ELF-1 (cell line): Measurements from ENCODE around the gene DCTN3.

Experiments
- DNase-seq: peaks from one replicate; pipeline ENCODE4 v3.0.0-alpha.2; 2016; ENCODE audit warnings: low read depth, low spot score

The DCTN3 gene

DNA sequence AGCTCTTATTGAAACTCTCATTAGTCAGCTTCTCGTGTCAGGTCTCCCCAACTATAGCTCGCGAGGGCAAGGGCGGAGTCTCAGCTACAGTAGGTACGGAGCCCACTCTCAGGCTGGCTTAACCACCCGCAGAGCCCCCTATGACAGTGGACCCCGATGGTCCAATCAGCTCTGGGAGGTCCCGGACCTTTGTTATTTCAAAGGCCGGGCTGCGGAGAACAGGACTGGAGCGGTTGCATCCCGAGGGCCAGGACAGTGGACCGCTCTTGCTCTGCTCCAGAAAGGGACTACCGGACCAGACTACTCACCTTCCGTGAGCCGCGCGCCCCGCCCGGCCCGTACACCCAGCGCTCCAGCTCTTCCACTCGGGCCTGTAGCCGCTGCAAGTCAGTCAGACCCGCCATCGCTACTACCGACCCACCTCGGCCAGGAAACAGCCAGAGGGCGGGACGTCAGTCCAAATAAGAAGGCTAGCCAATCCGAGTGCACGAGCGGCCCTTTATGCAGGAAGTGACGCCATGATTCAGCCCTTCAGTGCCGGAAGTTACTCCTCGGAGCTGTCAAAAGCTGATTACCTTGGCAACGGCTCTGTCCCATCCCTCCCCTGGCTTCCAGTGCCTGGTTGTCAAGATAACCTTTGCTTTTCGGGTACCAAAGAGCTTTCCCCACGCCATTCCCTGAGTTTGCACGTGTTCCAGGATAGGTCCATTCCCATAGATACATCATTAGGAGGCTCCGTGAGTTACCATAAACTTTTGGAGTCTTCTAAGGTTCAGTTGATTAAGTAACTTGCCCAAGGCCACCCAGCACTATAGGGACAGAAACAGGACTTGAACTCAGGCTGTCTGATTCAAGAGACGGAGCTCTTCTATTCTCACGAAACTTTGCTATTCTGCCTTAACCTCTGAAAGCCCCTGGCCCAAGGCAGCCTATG lies at the start of gene DCTN3:
Gene DCTN3 (minus strand): TSS at position 435 of the 934 bp plus-strand sequence. CDS start 31 bp downstream, at position 404.
- peak; percentile 95 for DNase-seq

- DNase-seq: peak; percentile 93
Observed at GRCh38 chr9:34665381-34666250, 45.3 kb upstream of the DCTN3 start.

DNA sequence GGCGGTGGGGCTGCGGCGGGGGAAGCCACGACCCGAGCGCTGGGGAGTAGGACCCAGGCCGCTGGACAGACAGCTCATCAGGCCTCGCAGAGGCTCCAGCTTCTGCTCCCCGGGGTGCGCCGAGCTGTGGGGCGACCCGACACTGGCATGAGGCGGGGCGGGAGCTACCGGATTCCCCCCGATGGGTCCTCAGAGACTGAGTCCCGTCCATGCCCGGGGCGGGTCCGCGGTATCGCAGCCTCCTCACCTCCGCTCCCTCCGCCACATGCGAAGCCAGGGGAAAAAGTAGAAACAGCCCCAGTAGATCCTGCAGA lies 44.7 kb upstream of the DCTN3 start:
- no peak for DNase-seq

DNA sequence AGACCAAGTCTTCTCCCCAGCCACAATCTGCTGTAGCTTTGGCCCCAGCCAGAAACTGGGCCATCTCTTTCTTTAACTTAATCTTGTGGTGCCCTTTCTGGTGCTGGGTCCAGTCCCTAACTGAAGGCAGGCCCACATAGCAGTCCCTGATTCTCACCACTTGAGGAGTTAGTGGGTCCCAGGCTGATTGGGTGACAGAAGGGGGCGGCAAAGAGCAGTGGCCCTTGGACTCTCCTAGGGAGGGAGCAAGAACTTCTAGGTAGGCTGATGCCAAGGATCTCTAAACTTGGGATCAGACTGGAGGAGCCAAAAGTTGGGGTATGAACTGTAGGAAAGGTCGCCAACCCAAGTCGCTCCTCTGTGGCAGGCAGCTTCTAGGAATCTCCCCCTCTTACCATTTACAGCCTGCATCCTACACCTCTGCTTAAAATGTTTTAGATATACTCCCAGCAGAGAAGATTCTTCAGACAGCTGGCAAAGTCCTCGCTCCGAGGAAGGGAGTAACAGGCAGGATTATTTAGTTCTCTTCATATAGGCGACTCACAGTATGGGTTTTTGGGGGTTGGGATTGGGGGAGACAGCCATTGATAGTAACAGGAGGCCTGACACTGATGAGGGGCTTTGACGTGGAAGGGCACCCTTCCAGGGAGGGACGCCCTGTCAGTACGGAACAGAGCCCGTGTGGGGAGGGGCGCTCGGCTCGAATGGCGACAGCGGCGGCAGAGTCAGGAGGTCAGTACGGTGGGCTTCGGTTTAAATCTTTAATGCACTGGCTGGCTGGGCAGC lies 44.2 kb upstream of the DCTN3 start:
- DNase-seq: peak; percentile 88

- DNase-seq: no peak
Observed at GRCh38 chr9:34663303-34663605, 43.0 kb upstream of the DCTN3 start.

- no peak for DNase-seq
Observed at GRCh38 chr9:34662526-34663302, 42.4 kb upstream of the DCTN3 start, which contains the start of gene CCL27. CCL27 (minus strand) TSS chr9:34662657; CDS start chr9:34662633, 24 bp downstream.

- DNase-seq: no peak
Observed at GRCh38 chr9:34659592-34660253, 39.4 kb upstream of the DCTN3 start.

- DNase-seq: no peak
Observed at GRCh38 chr9:34658461-34658860, 38.2 kb upstream of the DCTN3 start.

GRCh38 chr9:34656992-34657391 lies 36.7 kb upstream of the DCTN3 start:
- DNase-seq: no peak

DNA sequence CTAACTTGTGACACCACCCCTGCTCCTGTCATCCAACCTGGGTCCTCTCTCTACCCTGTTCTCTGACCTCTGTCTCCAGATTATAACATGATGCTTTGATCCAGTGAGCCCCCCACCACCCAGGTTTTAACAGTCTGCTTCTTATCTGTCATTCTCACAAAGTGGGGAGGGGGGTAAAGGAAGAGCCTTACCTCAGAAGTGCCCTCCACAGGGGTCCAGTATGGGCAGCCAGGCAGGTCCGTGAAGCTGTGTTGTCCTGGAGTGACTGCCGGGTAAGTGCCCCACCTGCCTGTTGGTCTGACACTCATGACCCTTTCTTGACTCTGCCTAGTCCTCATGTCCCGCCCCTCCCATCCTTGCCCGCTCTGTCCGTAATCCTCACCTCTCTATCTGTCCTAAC lies 35.1 kb upstream of the DCTN3 start:
- DNase-seq: no peak

GRCh38 chr9:34654323-34655051 lies 34.2 kb upstream of the DCTN3 start:
- DNase-seq: no peak

DNA sequence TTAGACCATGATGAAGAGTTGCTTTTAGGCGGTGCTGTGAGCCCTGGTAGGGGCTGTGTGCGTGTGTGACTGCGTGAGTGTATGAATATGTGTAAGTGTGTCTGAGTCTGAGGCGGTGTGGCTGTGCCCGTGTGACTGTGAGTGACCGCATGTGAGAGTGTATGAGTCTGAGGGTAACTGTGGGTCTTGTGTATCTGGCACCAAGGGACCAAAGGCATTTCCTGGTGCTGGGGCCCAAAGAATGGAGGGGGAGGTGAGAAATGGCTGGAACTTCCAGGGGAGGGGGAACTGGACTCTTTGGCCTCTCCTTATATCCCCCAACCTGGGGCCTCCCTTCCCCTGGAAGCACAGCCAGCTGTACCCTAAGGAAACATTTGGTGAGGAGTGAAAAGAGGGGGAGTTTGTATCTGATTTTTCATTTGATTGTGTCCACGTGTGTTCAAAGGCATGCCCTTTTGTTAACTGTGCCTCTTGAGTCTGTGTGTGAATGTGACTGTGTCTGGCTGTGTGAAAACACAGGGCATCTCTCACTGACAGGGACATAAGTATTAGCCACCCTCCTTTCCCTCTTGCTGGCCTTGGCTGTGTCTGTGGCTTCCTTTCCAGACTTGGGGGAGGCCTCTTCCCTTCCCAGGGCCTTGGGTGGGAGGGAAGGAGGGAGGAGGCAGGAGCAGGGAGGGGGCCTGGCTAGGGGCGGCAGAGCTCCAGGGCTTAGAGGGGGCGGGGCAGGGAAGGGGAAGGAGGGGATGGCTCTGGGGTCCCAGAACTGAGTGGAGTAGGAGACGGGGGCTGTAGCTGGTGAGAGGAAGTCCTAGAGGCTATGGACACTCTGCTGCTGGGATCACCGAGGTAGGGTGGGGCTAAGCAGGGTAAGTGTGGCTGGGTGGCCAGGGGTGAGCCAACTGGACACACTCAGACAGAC lies 33.1 kb upstream of the DCTN3 start:
- no peak for DNase-seq

- no peak for DNase-seq
Observed at GRCh38 chr9:34652602-34653000, 32.3 kb upstream of the DCTN3 start.

DNA sequence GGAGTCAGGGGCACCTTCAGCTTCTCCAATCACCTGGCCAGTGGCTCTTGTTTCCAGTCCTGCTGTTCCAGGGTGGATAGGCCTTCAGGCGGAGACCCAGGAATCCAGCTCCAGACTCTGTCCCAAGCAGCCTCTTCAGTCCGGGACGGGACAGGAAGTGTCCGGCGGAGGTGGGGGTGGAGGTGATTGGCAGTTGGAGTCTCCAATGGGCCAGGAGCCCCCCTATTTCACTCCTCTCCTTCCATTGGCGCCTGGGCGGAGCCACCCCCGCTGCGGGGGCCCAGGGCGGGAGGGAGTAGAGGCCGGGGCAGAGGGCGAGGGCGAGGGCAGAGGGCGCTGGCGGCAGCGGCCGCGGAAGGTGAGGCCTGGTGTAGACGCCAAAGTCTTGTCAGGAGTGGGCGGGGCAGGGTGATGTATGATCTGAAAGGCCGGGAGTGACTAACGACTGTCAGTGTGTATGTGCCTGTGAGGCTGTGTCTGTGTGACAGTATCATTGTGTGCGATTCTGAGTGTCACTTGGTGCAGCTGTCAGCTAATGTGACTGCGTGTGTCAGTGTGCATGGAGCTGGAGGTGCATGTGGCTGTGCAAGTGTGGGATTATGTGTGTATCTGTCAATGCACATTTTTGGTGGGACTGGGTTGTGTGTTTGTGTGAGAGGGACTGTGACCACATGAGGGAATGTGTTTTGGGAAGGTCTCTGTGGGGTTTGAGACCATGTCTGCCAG lies 31.7 kb upstream of the DCTN3 start, which contains the start of gene IL11RA:
Gene IL11RA (plus strand): TSS at position 310 of the 726 bp plus-strand sequence. CDS start 3,033 bp downstream, outside the sequence.
- DNase-seq: peak; percentile 98

GRCh38 chr9:34651321-34651720 lies 31.0 kb upstream of the DCTN3 start:
- no peak for DNase-seq

GRCh38 chr9:34650816-34651215 lies 30.5 kb upstream of the DCTN3 start:
- DNase-seq: no peak

- DNase-seq: no peak
Observed at GRCh38 chr9:34648673-34649072, 28.4 kb upstream of the DCTN3 start.

- no peak for DNase-seq
Observed at GRCh38 chr9:34647651-34648050, 27.4 kb upstream of the DCTN3 start.
